NCI-H774 (cell line): ENCODE measurements around the gene HNRNPL.
"Not testable (repeated sequence)": the region's sequence is repeated elsewhere in the genome, so short reads cannot be mapped to it uniquely, and the experiment has no call there.

Source experiments
- DNase-seq: peaks from one replicate; lab custom pipeline; 2025; lab: John Stamatoyannopoulos, UW

The HNRNPL gene

GRCh38 chr19:38800577-38801347, 49.0 kb downstream of the HNRNPL start:
- DNase-seq = no peak

- DNase-seq = no peak
Observed at GRCh38 chr19:38799104-38799503, 50.7 kb downstream of the HNRNPL start.

GRCh38 chr19:38797781-38798180, 52.0 kb downstream of the HNRNPL start:
- not testable (repeated sequence) for DNase-seq

GRCh38 chr19:38796154-38796553, 53.6 kb downstream of the HNRNPL start:
- DNase-seq = no peak

GRCh38 chr19:38795549-38795948, 54.2 kb downstream of the HNRNPL start:
- no peak for DNase-seq

GRCh38 chr19:38793671-38794070, 56.1 kb downstream of the HNRNPL start:
- DNase-seq = no peak

GRCh38 chr19:38793177-38793576, 56.6 kb downstream of the HNRNPL start:
- DNase-seq = no peak

- DNase-seq = no peak
Observed at GRCh38 chr19:38792250-38793111, 57.3 kb downstream of the HNRNPL start.

- DNase-seq = not testable (repeated sequence)
Observed at GRCh38 chr19:38791451-38792064, 58.2 kb downstream of the HNRNPL start.

GRCh38 chr19:38790507-38791403, 59.0 kb downstream of the HNRNPL start:
- not testable (repeated sequence) for DNase-seq

- no peak for DNase-seq
Observed at GRCh38 chr19:38788478-38789243, 61.1 kb downstream of the HNRNPL start, which contains the start of gene LGALS7B. LGALS7B (plus strand) TSS chr19:38789200; CDS start chr19:38789227, 27 bp downstream.

- no peak for DNase-seq
Observed at GRCh38 chr19:38786572-38787265, 63.1 kb downstream of the HNRNPL start.
